DND-41 (cell line): ENCODE results near the gene LY6G6D.

Source experiments
- EZH2 ChIP-seq: IDR thresholded peaks from 3 replicates; pipeline ENCODE4 v1.6.1; 2012; ENCODE audit warnings: borderline replicate concordance, low read depth, mild to moderate bottlenecking, moderate library complexity, low read length, inconsistent platforms; ENCODE audit not compliant: severe bottlenecking
- TF ChIP-seq, protein P1 (sequence below): IDR thresholded peaks from 2 replicates; pipeline ENCODE4 v1.5.1; 2012; ENCODE audit warnings: borderline replicate concordance, low read length, moderate library complexity, mild to moderate bottlenecking; ENCODE audit not compliant: poor library complexity, severe bottlenecking; ENCODE audit errors: extremely low read depth

DNA sequence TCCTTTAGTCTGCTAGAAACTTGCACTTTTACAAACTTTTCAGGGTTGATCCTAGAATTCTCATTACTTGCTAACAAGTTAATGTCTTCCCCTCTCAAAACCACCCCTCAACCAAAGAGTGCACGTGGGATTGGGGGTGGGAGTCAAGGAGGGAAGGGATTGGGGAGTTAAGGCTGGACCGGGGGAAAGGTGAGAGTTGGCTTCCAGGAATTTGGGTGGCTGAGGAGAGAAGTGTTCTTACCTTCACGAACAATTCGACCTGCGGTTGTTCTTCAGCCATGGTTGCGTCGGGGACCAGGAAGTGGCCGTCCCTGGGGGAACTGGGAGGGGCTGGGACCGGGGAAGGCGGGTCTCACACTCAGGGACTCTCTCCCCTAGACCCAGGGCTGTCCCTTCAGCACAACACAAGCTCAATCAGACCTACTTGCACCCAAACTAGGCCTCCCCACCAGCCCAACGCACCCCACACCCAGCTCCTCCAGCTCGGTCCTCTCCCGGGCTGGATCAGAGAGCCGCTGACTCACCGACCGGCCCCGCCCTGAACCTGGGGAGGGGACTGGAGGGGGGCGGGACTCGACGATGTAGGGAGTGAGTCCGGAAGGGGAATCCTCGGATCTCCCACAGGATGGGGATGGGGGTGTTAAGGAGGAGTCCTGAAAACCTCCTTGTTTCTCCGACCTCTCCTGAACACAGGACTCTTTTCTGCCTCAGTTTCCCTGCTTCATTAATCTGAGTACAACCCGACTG, 21.0 kb downstream of the LY6G6D start, which contains the start of gene CLIC1:
- TF ChIP-seq, protein P1, sequence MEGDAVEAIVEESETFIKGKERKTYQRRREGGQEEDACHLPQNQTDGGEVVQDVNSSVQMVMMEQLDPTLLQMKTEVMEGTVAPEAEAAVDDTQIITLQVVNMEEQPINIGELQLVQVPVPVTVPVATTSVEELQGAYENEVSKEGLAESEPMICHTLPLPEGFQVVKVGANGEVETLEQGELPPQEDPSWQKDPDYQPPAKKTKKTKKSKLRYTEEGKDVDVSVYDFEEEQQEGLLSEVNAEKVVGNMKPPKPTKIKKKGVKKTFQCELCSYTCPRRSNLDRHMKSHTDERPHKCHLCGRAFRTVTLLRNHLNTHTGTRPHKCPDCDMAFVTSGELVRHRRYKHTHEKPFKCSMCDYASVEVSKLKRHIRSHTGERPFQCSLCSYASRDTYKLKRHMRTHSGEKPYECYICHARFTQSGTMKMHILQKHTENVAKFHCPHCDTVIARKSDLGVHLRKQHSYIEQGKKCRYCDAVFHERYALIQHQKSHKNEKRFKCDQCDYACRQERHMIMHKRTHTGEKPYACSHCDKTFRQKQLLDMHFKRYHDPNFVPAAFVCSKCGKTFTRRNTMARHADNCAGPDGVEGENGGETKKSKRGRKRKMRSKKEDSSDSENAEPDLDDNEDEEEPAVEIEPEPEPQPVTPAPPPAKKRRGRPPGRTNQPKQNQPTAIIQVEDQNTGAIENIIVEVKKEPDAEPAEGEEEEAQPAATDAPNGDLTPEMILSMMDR, result no peak
- no peak for TF ChIP-seq EZH2
